ENCODE results near the gene POLD2.
"Not testable (repeated sequence)": the region's sequence is repeated elsewhere in the genome, so short reads cannot be mapped to it uniquely, and the experiment has no call there.

POLD2 gene

GRCh38 chr7:44139311-44140010, 16.1 kb upstream of the POLD2 start:
- DNase-seq (ENCODE audit: low read depth in 1 of 2, low spot score in 1 of 2), result no peak

- no peak for DNase-seq (ENCODE audit: low read depth in 1 of 2, low spot score in 1 of 2)
Measured at GRCh38 chr7:44138698-44139097, 15.3 kb upstream of the POLD2 start.

GRCh38 chr7:44136731-44137130, 13.4 kb upstream of the POLD2 start:
- DNase-seq (ENCODE audit: low read depth in 1 of 2, low spot score in 1 of 2), result no peak

GRCh38 chr7:44134943-44135628, 11.7 kb upstream of the POLD2 start:
- DNase-seq (ENCODE audit: low read depth in 1 of 2, low spot score in 1 of 2), result no peak

- DNase-seq (ENCODE audit: low read depth in 1 of 2, low spot score in 1 of 2), result no peak
Measured at GRCh38 chr7:44133295-44133694, 9.9 kb upstream of the POLD2 start.

- no peak for DNase-seq (ENCODE audit: low read depth in 1 of 2, low spot score in 1 of 2)
Measured at GRCh38 chr7:44132039-44132438, 8.7 kb upstream of the POLD2 start.

- no peak for DNase-seq (ENCODE audit: low read depth in 1 of 2, low spot score in 1 of 2)
Measured at GRCh38 chr7:44131173-44132029, 8.1 kb upstream of the POLD2 start.

- DNase-seq (ENCODE audit: low read depth in 1 of 2, low spot score in 1 of 2), result no peak
Measured at GRCh38 chr7:44128721-44129582, 5.6 kb upstream of the POLD2 start.

GRCh38 chr7:44127161-44127560, 3.8 kb upstream of the POLD2 start:
- no peak for DNase-seq (ENCODE audit: low read depth in 1 of 2, low spot score in 1 of 2)

GRCh38 chr7:44126574-44126973, 3.2 kb upstream of the POLD2 start:
- not testable (repeated sequence) for DNase-seq (ENCODE audit: low read depth in 1 of 2, low spot score in 1 of 2)

- DNase-seq (ENCODE audit: low read depth in 1 of 2, low spot score in 1 of 2), result no peak
Measured at GRCh38 chr7:44124822-44125202, 1.5 kb upstream of the POLD2 start.

GRCh38 chr7:44122529-44122928, 819 bp downstream of the POLD2 start:
- DNase-seq (ENCODE audit: low read depth in 1 of 2, low spot score in 1 of 2), result no peak

- DNase-seq (ENCODE audit: low read depth in 1 of 2, low spot score in 1 of 2), result no peak
Measured at GRCh38 chr7:44121761-44122420, 1.5 kb downstream of the POLD2 start.

- no peak for DNase-seq (ENCODE audit: low read depth in 1 of 2, low spot score in 1 of 2)
Measured at GRCh38 chr7:44120395-44120794, 3.0 kb downstream of the POLD2 start.

- DNase-seq (ENCODE audit: low read depth in 1 of 2, low spot score in 1 of 2), result no peak
Measured at GRCh38 chr7:44119829-44120380, 3.4 kb downstream of the POLD2 start.

- DNase-seq (ENCODE audit: low read depth in 1 of 2, low spot score in 1 of 2), result no peak
Measured at GRCh38 chr7:44117801-44118429, 5.4 kb downstream of the POLD2 start.

GRCh38 chr7:44116789-44117666, 6.3 kb downstream of the POLD2 start:
- no peak for DNase-seq (ENCODE audit: low read depth in 1 of 2, low spot score in 1 of 2)

- no peak for DNase-seq (ENCODE audit: low read depth in 1 of 2, low spot score in 1 of 2)
Measured at GRCh38 chr7:44116087-44116788, 7.1 kb downstream of the POLD2 start.

Measured in stimulated activated CD4-positive, alpha-beta T cell treated with anti-CD3 and anti-CD28 coated beads, Interleukin-15, amount 100 ng/mL, for 1 hour (primary cell).